HuH-7.5 (cell line): ENCODE data around the gene APOA5.

Source experiments
- DNase-seq: peaks from one replicate; pipeline ENCODE4 v3.0.0; 2011; ENCODE audit warnings: low spot score

APOA5 gene

GRCh38 chr11:116797816-116798215, 6.1 kb upstream of the APOA5 start:
- DNase-seq: no peak

- DNase-seq: no peak
Measured at GRCh38 chr11:116796548-116796947, 4.9 kb upstream of the APOA5 start.

- DNase-seq: no peak
Measured at GRCh38 chr11:116794851-116795250, 3.2 kb upstream of the APOA5 start.

GRCh38 chr11:116793772-116794097, 2.1 kb upstream of the APOA5 start:
- DNase-seq: no peak

- DNase-seq: no peak
Measured at GRCh38 chr11:116792869-116793771, 1.4 kb upstream of the APOA5 start.

- peak; percentile 52 for DNase-seq
Measured at GRCh38 chr11:116792144-116792868, 627 bp upstream of the APOA5 start.

- DNase-seq: peak; percentile 92
Measured at GRCh38 chr11:116791002-116791812, 472 bp downstream of the APOA5 start.

GRCh38 chr11:116790167-116791001, 1.3 kb downstream of the APOA5 start:
- no peak for DNase-seq

GRCh38 chr11:116788975-116789374, 2.7 kb downstream of the APOA5 start:
- DNase-seq: no peak

GRCh38 chr11:116788534-116788933, 3.1 kb downstream of the APOA5 start:
- no peak for DNase-seq

GRCh38 chr11:116787786-116788486, 3.7 kb downstream of the APOA5 start, which contains the start of gene ZPR1:
TSS of gene ZPR1 (minus strand) at chr11:116788023. CDS start at chr11:116787990, 33 bp downstream.
- DNase-seq: peak; percentile 84

- DNase-seq: no peak
Measured at GRCh38 chr11:116787436-116787785, 4.3 kb downstream of the APOA5 start.

- DNase-seq: no peak
Measured at GRCh38 chr11:116786966-116787365, 4.7 kb downstream of the APOA5 start.

GRCh38 chr11:116786326-116786725, 5.4 kb downstream of the APOA5 start:
- DNase-seq: no peak

GRCh38 chr11:116782728-116783127, 9.0 kb downstream of the APOA5 start:
- DNase-seq: no peak

- no peak for DNase-seq
Measured at GRCh38 chr11:116778556-116778955, 13.1 kb downstream of the APOA5 start.

- DNase-seq: no peak
Measured at GRCh38 chr11:116777056-116777455, 14.6 kb downstream of the APOA5 start.

GRCh38 chr11:116776522-116776984, 15.1 kb downstream of the APOA5 start:
- no peak for DNase-seq

GRCh38 chr11:116775975-116776374, 15.7 kb downstream of the APOA5 start:
- no peak for DNase-seq

GRCh38 chr11:116774661-116775060, 17.0 kb downstream of the APOA5 start:
- DNase-seq: no peak
